IPS-18c (cell line): ENCODE data around the gene EYS.

Source experiments
- H3K4me3 ChIP-seq: 2 replicates; pipeline ENCODE4 v1.7.0; 2013; ENCODE audit warnings: low read depth, mild to moderate bottlenecking, low read length, moderate library complexity; ENCODE audit not compliant: insufficient read depth
- H3K9me3 ChIP-seq: one replicate; pipeline ENCODE4 v1.6.1; 2013; ENCODE audit warnings: mild to moderate bottlenecking, low read length, moderate library complexity; ENCODE audit not compliant: control insufficient read depth, insufficient read depth

EYS gene

GRCh38 chr6:64723327-64724058 is 983.5 kb downstream of the EYS start:
- no peaks in the 10 kb centered on the region for H3K9me3 ChIP-seq
- no peak overlapping the region for H3K4me3 ChIP-seq

- Histone ChIP-seq H3K4me3 (no peak overlapping the region), H3K9me3 (no peaks in the 10 kb centered on the region)
Measured at GRCh38 chr6:64721865-64722264, 985.2 kb downstream of the EYS start.

GRCh38 chr6:64717281-64717680 is 989.7 kb downstream of the EYS start:
- H3K9me3 ChIP-seq: no peaks in the 10 kb centered on the region
- no peak overlapping the region for H3K4me3 ChIP-seq

DNA sequence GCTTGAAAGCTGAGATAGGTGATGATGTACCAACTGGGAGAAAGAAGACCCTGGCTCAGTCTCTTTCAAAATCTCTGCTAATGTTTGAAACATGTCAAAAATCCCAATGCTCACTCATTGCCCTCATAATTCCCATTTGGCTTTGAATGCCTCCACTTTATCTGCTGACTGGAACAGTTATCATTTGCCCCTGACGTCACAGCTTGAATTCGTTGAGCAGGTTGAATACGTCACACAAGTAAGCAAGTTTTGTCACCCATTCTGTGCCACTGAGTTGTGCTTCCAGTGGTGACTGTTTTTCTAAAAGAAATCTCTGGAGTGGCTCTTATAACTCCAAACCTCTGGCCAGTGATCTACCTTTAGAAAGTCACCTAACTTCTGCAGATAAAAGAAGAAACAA is 991.4 kb downstream of the EYS start:
- Histone ChIP-seq H3K4me3 (no peak overlapping the region), H3K9me3 (no peaks in the 10 kb centered on the region)

DNA sequence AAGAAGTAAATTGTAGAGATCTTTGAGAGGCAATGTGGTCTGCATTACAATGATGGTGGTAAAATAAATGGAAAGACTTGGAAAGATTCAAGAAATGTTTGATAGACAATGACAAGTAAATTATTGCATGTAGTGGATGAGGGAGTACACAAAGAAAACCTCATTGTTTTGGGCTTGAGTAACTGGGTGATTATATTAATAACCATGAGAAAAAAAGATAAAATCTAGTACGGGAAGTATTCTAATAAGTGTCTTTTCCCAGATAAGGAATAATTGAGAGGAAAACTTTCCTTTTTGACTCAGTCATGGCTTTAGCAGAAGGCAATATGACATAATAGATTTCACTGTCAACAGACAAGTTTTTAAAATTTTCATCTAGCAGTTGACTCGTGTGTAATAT is 993.0 kb downstream of the EYS start:
- Histone ChIP-seq H3K9me3 (no peaks in the 10 kb centered on the region), H3K4me3 (no peak overlapping the region)

- no peak overlapping the region for H3K4me3 ChIP-seq
- H3K9me3 ChIP-seq: no peaks in the 10 kb centered on the region
Measured at GRCh38 chr6:64713175-64713574, 993.9 kb downstream of the EYS start.

DNA sequence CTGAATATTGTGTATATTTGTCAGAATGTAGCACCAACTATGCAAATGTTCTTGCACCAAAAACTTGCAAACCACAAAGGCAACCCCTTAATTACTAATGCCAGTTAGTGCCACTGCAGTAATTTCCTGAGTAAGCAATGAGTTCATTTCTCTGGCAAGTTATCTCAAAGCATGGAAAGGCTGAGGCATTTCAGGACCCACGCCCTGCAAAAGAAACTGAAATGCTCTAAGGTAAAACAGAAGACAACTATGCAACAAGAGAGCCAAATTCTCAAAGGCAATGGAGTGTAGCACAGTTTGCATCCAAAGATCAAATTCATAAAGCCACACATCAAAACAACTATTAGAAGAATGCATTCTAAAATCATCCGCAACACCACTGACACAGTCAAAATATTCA is 994.4 kb downstream of the EYS start:
- Histone ChIP-seq H3K4me3 (no peak overlapping the region), H3K9me3 (no peaks in the 10 kb centered on the region)

DNA sequence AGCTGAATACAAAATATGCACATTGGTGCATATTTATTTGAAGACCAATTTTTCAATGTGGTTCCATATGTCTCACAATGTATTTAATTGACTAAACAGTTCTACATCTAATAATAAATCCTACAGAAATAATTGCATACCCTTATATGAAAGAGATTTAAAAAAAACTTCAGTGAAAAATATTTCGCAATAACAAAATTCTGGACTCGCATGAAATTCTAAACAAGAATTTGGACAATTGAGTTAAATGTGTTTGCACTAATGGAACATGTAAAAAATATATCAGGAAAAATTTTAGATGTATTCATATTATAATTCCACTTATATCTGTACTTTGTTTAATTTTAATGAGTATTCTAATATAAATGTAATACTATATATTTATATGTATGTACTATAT is 1003.1 kb downstream of the EYS start:
- no peaks in the 10 kb centered on the region for H3K9me3 ChIP-seq
- H3K4me3 ChIP-seq: no peak overlapping the region

GRCh38 chr6:64696053-64696452 is 1011.0 kb downstream of the EYS start:
- Histone ChIP-seq H3K9me3 (no peaks in the 10 kb centered on the region), H3K4me3 (no peak overlapping the region)

DNA sequence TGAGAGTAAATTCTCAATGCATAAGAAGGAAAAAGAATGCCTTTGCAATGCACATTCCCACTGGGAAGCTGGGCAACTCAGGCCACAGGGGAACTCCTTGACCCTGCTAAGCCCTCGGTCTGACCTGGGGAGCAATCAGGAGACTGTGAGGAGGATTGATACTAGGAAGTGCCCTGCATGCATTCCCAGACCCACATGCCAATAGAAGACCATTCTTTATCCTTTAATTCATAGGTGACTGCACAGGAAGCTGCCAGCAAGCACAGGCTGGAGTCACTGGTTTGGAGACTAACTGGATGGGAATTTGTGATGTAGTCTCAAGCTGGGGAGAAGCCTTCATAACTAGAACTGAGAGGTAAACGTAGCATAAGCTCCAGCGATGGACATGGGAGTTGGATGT is 1012.7 kb downstream of the EYS start:
- H3K4me3 ChIP-seq: no peak overlapping the region
- no peaks in the 10 kb centered on the region for H3K9me3 ChIP-seq

- Histone ChIP-seq H3K4me3 (no peak overlapping the region), H3K9me3 (no peaks in the 10 kb centered on the region)
Measured at GRCh38 chr6:64691064-64691463, 1016.0 kb downstream of the EYS start.

DNA sequence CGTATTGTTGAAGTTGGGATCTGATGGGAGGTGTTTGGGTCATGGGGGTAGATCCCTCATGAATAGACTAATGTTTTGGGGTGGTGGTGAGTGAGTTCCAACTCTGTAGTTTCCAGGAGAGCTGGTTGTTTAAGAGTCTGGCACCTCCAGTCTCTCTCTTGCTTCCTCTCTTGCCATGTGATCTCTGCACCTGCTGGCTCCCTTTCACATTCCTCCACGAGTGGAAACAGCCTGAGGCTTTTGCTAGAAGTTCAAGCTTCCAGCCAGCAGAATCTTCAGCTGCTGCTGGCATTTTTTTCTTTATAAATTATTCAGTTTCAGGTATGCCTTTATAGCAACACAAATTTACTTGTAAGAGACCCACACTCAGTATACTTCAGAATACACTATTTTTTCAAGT is 1021.6 kb downstream of the EYS start:
- H3K4me3 ChIP-seq: no peak overlapping the region
- no peaks in the 10 kb centered on the region for H3K9me3 ChIP-seq

DNA sequence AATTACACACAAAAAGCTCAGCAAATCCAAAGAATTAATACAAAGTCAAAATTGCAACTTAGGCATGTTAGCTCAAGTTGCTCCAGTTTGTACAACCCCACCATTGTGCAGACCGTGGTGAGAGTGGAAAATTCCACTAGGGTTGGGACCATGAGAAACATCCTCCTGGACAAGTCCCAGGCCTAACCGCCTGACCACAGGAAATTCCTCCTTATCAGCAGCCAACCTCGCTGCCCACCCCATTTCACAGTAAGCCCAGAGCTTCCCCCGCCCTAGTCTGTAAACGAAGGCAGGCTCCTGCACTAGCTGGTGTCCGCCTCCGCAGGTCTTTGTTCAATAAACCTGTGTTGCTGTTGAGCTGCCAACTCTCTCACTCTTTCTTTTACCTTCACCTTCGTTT is 1023.3 kb downstream of the EYS start:
- Histone ChIP-seq H3K4me3 (no peak overlapping the region), H3K9me3 (no peaks in the 10 kb centered on the region)

GRCh38 chr6:64681416-64682160 is 1025.4 kb downstream of the EYS start:
- Histone ChIP-seq H3K4me3 (no peak overlapping the region), H3K9me3 (no peaks in the 10 kb centered on the region)

DNA sequence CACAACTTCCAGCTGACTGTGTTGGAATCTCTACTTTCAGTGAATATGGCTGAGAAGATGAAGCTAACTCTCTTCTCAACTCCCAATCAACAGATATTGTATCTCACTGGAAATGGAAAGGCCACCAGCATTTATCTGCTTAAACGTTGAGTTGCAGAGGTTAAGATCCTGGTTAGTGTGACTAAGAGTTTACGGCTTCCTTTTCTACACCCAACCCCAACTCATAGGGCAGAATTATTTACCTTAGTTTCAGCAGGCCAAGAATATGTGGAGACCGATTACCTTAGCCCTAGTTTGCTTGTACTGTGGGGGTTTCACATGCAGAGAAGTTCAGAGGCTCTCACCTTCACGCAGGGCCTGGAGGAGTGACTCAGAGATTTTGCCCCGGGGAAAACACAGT is 1026.6 kb downstream of the EYS start:
- H3K4me3 ChIP-seq: no peak overlapping the region
- H3K9me3 ChIP-seq: no peaks in the 10 kb centered on the region

- no peaks in the 10 kb centered on the region for H3K9me3 ChIP-seq
- H3K4me3 ChIP-seq: no peak overlapping the region
Measured at GRCh38 chr6:64679416-64679815, 1027.6 kb downstream of the EYS start.

- Histone ChIP-seq H3K9me3 (peaks cover 2% of the 10 kb centered on the region), H3K4me3 (no peak overlapping the region)
Measured at GRCh38 chr6:64672651-64673050, 1034.4 kb downstream of the EYS start.

GRCh38 chr6:64672131-64672530 is 1034.9 kb downstream of the EYS start:
- Histone ChIP-seq H3K9me3 (peaks cover 2% of the 10 kb centered on the region), H3K4me3 (no peak overlapping the region)

DNA sequence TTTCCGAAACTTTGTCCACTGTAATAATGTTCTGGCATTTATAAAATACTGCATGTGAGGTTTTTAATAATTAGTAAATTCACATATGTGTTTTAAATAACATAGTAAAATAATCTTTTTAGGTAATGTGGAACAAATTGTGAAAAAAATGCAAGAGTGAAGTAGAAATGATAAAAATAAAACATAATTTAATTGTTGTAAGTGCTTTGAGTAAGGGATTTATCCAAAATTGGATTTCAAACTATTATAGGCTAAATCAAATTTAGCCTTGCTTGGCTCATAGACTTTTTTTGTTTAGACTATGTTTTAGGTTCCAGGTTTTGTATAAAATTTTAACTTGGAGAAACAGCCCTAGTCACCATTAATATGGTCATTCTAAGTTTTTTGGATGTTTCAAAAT is 1041.9 kb downstream of the EYS start:
- no peaks in the 10 kb centered on the region for H3K9me3 ChIP-seq
- H3K4me3 ChIP-seq: no peak overlapping the region
